T-helper 9 cell (primary cell): ENCODE measurements around the gene ISL2.

Source experiments
- DNase-seq: peaks from one replicate; pipeline ENCODE4 v3.0.0-alpha.2; 2020

Gene ISL2

GRCh38 chr15:76380249-76380648 lies 43.7 kb downstream of the ISL2 start:
- DNase-seq: no peak

- no peak for DNase-seq
Observed at GRCh38 chr15:76381366-76381765, 44.8 kb downstream of the ISL2 start.

- DNase-seq: no peak
Observed at GRCh38 chr15:76382987-76383728, 46.6 kb downstream of the ISL2 start.

- DNase-seq: no peak
Observed at GRCh38 chr15:76384409-76384808, 47.8 kb downstream of the ISL2 start.

- DNase-seq: no peak
Observed at GRCh38 chr15:76386178-76386577, 49.6 kb downstream of the ISL2 start.

GRCh38 chr15:76386926-76387325 lies 50.4 kb downstream of the ISL2 start:
- DNase-seq: no peak

- no peak for DNase-seq
Observed at GRCh38 chr15:76390571-76390970, 54.0 kb downstream of the ISL2 start.

GRCh38 chr15:76391309-76391708 lies 54.7 kb downstream of the ISL2 start:
- no peak for DNase-seq

GRCh38 chr15:76391847-76392246 lies 55.3 kb downstream of the ISL2 start:
- DNase-seq: no peak
